Endothelial cell (in vitro differentiated cells): ENCODE data around the gene FAM219B. TPM values are rescaled to one million over a fixed set of nuclear protein-coding genes. Genes with fewer than 3 reads are reported as not detected.

Experiments used
- DNase-seq: peaks from one replicate; pipeline ENCODE4 v3.0.0; 2021; ENCODE audit warnings: low spot score
- H3K27ac Mint-ChIP-seq: one replicate; pipeline ENCODE4 v1.8.0; 2021; ENCODE audit warnings: mixed read lengths, inconsistent platforms; ENCODE audit not compliant: unreplicated experiment
- H3K27me3 Mint-ChIP-seq: one replicate; pipeline ENCODE4 v1.8.0; 2021; ENCODE audit warnings: mild to moderate bottlenecking, moderate library complexity, mixed read lengths, inconsistent platforms; ENCODE audit not compliant: unreplicated experiment
- H3K36me3 Mint-ChIP-seq: one replicate; pipeline ENCODE4 v1.8.0; 2021; ENCODE audit warnings: mild to moderate bottlenecking, low read depth, mixed read lengths, inconsistent platforms; ENCODE audit not compliant: unreplicated experiment
- H3K4me1 Mint-ChIP-seq: one replicate; pipeline ENCODE4 v1.8.0; 2021; ENCODE audit warnings: mild to moderate bottlenecking, mixed read lengths, inconsistent platforms; ENCODE audit not compliant: unreplicated experiment
- H3K4me3 Mint-ChIP-seq: one replicate; pipeline ENCODE4 v1.8.0; 2021; ENCODE audit warnings: mild to moderate bottlenecking, mixed read lengths, inconsistent platforms; ENCODE audit not compliant: unreplicated experiment
- H3K9me3 Mint-ChIP-seq: one replicate; pipeline ENCODE4 v1.8.0; 2021; ENCODE audit warnings: mixed read lengths, inconsistent platforms; ENCODE audit not compliant: unreplicated experiment
- total RNA-seq: library from RNA; stranded (reverse); fragmentation: NEBNext Ultra II Directional; extraction: Animal tissue kit (Norgen Biotek cat#: 25700); gene quantifications from one replicate; pipeline ENCODE4 v1.2.1, GENCODE V29; 2021; ENCODE audit not compliant: unreplicated experiment
- TF ChIP-seq, protein P1 (sequence below): fragments of 200-600 bp; sonication (generic); IDR thresholded peaks from one replicate; pipeline ENCODE4 v1.5.0; 2021; ENCODE audit warnings: antibody characterized with exemption; ENCODE audit not compliant: unreplicated experiment

The FAM219B gene
- total RNA-seq, 1 donor from 2014 or later, result 70.0 TPM

DNA sequence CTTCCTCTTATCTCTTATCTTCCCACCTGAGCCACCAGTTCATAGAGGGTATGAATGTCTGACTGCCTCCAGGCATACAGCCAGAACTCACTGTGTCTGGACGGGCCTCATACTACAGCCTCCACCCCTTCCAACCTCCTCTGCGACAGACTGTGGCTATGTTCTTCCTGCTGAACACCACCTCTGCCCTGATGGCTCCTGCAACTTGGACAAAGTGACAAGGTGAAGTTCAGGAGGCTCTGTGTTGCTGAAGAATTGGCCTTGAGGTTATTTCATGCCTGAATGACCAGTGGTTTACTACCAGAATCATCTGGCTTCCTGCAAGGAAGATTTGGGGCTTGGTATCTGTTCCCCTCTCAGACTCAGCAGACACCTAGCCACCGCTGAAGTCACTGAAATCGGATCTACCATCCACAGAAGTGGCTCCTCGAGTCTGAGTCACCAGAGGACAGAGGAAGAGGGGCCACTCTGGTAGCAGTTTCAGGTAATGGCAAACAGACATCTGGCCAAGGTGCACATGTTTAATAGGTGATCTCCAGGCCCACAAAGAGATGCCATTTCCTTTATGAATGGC is 49.5 kb downstream of the FAM219B start:
- TF ChIP-seq, protein P1, sequence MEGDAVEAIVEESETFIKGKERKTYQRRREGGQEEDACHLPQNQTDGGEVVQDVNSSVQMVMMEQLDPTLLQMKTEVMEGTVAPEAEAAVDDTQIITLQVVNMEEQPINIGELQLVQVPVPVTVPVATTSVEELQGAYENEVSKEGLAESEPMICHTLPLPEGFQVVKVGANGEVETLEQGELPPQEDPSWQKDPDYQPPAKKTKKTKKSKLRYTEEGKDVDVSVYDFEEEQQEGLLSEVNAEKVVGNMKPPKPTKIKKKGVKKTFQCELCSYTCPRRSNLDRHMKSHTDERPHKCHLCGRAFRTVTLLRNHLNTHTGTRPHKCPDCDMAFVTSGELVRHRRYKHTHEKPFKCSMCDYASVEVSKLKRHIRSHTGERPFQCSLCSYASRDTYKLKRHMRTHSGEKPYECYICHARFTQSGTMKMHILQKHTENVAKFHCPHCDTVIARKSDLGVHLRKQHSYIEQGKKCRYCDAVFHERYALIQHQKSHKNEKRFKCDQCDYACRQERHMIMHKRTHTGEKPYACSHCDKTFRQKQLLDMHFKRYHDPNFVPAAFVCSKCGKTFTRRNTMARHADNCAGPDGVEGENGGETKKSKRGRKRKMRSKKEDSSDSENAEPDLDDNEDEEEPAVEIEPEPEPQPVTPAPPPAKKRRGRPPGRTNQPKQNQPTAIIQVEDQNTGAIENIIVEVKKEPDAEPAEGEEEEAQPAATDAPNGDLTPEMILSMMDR, result no peak
- H3K9me3 Mint-ChIP-seq, result no peaks in the 10 kb centered on the region

DNA sequence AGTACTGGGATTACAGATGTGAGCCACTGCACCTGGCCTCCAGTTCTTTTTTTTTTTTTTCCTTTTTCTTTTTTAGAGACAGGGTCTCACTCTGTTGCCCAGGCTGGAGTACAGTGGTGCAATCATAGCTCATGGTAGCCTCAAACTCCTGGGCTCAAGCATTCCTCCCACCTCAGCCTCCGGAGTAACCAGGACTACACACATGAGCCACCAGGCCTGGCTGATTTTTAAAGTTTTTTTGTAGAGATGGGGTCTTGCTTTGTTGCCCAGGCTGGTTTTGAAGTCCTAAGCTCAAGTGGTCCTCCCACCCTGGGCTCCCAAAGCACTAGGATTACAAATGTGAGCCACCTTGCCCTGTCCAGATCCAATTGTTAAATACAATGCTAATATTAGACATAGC is 50.1 kb downstream of the FAM219B start:
- Mint-ChIP-seq H3K9me3 (no peaks in the 10 kb centered on the region), H3K27ac (no peak overlapping the region), H3K27me3 (peaks cover 5% of the 10 kb centered on the region), H3K4me3 (no peak overlapping the region), H3K36me3 (peaks cover 9% of the 10 kb centered on the region), H3K4me1 (peaks cover 5% of the 10 kb centered on the region)
- TF ChIP-seq, protein P1, result no peak
- no peak for DNase-seq

More for the DNA sequence above, 49.5 kb downstream of the FAM219B start:
- peaks cover 5% of the 10 kb centered on the region for H3K27me3 Mint-ChIP-seq
- DNase-seq, result no peak
- no peak overlapping the region for H3K4me3 Mint-ChIP-seq
- H3K27ac Mint-ChIP-seq, result no peak overlapping the region
- peaks cover 5% of the 10 kb centered on the region for H3K4me1 Mint-ChIP-seq
- peaks cover 7% of the 10 kb centered on the region for H3K36me3 Mint-ChIP-seq

DNA sequence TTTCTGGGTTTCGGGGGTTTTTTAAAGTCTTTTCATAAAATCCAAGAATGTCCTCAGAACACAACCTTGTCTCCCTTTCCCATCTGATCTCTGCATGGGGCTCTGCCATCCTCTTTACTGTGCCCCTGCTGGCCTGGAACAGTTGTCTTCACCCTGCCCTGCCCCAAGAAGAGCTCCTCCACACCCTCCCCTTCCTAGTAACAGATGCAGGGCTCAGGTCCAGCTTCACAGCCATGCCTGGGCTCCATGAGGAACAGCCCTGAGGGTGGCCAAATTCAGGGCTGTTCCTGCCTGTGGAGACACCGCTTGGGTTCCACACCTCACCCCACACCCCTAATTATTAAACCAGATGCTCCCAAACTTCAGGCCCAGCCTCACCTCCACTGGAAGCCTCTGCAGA is 50.8 kb downstream of the FAM219B start:
- TF ChIP-seq, protein P1, result no peak

DNA sequence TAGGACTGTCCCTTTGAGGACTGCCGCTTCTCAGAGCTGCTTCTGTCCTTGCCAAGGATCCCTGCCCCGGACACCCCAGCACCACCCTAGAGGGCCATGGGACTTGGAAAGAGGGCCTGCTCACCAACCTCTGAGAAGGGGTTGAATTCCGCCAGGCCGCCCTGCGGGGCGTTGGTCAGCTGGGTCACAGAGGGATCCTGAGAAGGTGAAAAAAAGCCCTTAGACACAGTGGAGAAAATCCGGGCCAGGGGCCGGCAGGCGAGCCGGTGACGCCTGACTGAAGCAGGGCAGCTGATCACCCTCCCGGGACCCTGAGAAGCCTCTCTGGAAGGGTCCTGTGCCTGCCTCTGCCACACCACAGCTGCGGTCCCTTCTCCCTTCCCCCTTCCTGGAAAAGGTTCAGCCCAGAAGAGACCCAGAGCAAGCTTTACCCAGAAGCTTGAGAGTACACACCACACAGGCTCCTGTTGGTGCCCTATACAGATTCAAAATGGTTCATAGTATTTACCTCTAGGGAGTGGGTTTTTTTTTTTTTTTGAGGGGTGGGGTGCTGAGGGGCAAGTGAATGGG is 52.1 kb downstream of the FAM219B start:
- no peak for DNase-seq
- Mint-ChIP-seq H3K4me1 (peaks cover 3% of the 10 kb centered on the region), H3K27me3 (peaks cover 3% of the 10 kb centered on the region), H3K27ac (no peak overlapping the region), H3K4me3 (no peak overlapping the region), H3K9me3 (no peaks in the 10 kb centered on the region), H3K36me3 (peaks cover 18% of the 10 kb centered on the region)
- TF ChIP-seq, protein P1, result no peak

More for the DNA sequence above, 50.8 kb downstream of the FAM219B start:
- H3K4me1 Mint-ChIP-seq, result peaks cover 5% of the 10 kb centered on the region
- H3K9me3 Mint-ChIP-seq, result no peaks in the 10 kb centered on the region
- H3K4me3 Mint-ChIP-seq, result no peak overlapping the region
- H3K27me3 Mint-ChIP-seq, result peaks cover 5% of the 10 kb centered on the region
- no peak overlapping the region for H3K27ac Mint-ChIP-seq
- DNase-seq, result no peak
- peaks cover 14% of the 10 kb centered on the region for H3K36me3 Mint-ChIP-seq

DNA sequence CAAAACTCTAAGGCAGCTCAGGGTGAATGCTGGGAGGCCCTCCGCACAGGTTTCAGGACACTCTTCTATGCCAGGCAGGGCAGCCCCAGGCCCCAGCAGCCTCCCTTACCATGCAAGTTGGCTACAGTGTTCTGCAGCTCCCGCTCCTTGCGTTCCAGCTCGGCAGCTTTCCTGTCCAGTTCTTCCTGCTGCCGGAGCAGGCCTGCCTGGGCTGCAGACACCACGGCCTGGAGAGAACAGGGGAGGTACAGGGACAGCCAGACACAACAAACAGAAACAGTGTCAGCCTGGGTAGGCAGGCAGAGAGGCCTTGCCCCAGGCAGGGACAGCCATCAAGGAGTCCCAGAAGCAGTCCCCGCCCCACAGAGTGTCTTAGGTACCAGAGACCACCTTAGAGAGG is 54.7 kb downstream of the FAM219B start:
- no peaks in the 10 kb centered on the region for H3K27me3 Mint-ChIP-seq
- no peak overlapping the region for H3K4me3 Mint-ChIP-seq
- TF ChIP-seq, protein P1, result no peak
- no peaks in the 10 kb centered on the region for H3K9me3 Mint-ChIP-seq
- no peak for DNase-seq
- no peak overlapping the region for H3K27ac Mint-ChIP-seq
- H3K36me3 Mint-ChIP-seq, result peaks cover 36% of the 10 kb centered on the region
- no peaks in the 10 kb centered on the region for H3K4me1 Mint-ChIP-seq
